SK-N-SH treated with all-trans-retinoic acid at 6 μM for 48 hours (cell line): Measurements from ENCODE around the gene C9orf85.

ENCODE experiments used
- ATAC-seq: fragments of 200-7000 bp; cut with Tn5 transposase; 3 replicates; pipeline ENCODE4 v1.9.1; 2020; ENCODE audit warnings: mild to moderate bottlenecking, moderate library complexity
- ARNTL ChIP-seq: fragments of 450-650 bp; formaldehyde crosslinking; IDR thresholded peaks from 2 replicates; pipeline ENCODE4 v1.5.0; 2020; ENCODE audit warnings: low read depth, mild to moderate bottlenecking, moderate library complexity, borderline replicate concordance
- CSDC2 ChIP-seq: fragments of 250-450 bp; sonication (Bioruptor Pico); IDR thresholded peaks from 2 replicates; pipeline ENCODE4 v1.5.0; 2020; ENCODE audit warnings: mild to moderate bottlenecking, moderate library complexity
- ESRRG ChIP-seq: fragments of 250-450 bp; sonication (Bioruptor Pico); IDR thresholded peaks from 2 replicates; pipeline ENCODE4 v1.6.1; 2021; ENCODE audit warnings: mild to moderate bottlenecking
- GLIS3 ChIP-seq: fragments of 250-450 bp; sonication (Bioruptor Pico); IDR thresholded peaks from 2 replicates; pipeline ENCODE4 v1.5.0; 2020; ENCODE audit warnings: mild to moderate bottlenecking, moderate library complexity
- ISL1 ChIP-seq: fragments of 250-450 bp; sonication (Bioruptor Pico); IDR thresholded peaks from 2 replicates; pipeline ENCODE4 v2.1.2; 2022; ENCODE audit warnings: mild to moderate bottlenecking, moderate library complexity
- PPARA ChIP-seq: fragments of 250-450 bp; sonication (Bioruptor Pico); IDR thresholded peaks from 2 replicates; pipeline ENCODE4 v1.5.0; 2020; ENCODE audit warnings: mild to moderate bottlenecking, borderline replicate concordance
- RARB ChIP-seq: fragments of 250-450 bp; sonication (Bioruptor Pico); IDR thresholded peaks from 2 replicates; pipeline ENCODE4 v1.8.0; 2021; ENCODE audit warnings: mild to moderate bottlenecking, moderate library complexity
- SNAI2 ChIP-seq: fragments of 250-450 bp; sonication (Bioruptor Pico); IDR thresholded peaks from 2 replicates; pipeline ENCODE4 v1.5.0; 2020; ENCODE audit warnings: mild to moderate bottlenecking, moderate library complexity
- TCF4 ChIP-seq: fragments of 250-450 bp; sonication (Bioruptor Pico); IDR thresholded peaks from 2 replicates; pipeline ENCODE4 v1.8.0; 2021; ENCODE audit warnings: mild to moderate bottlenecking, moderate library complexity, borderline replicate concordance
- TOX ChIP-seq: fragments of 250-450 bp; sonication (Bioruptor Pico); IDR thresholded peaks from 2 replicates; pipeline ENCODE4 v1.8.0; 2021; ENCODE audit warnings: mild to moderate bottlenecking, moderate library complexity, borderline replicate concordance
- ZFP3 ChIP-seq: fragments of 250-450 bp; sonication (Bioruptor Pico); IDR thresholded peaks from 2 replicates; pipeline ENCODE4 v1.5.0; 2020; ENCODE audit warnings: mild to moderate bottlenecking, moderate library complexity
- ZFP30 ChIP-seq: fragments of 450-650 bp; formaldehyde crosslinking; IDR thresholded peaks from 2 replicates; pipeline ENCODE4 v1.5.0; 2022; ENCODE audit warnings: mild to moderate bottlenecking, moderate library complexity
- ZNF70 ChIP-seq: fragments of 450-650 bp; formaldehyde crosslinking; IDR thresholded peaks from 2 replicates; pipeline ENCODE4 v1.5.0; 2020; ENCODE audit warnings: mild to moderate bottlenecking, moderate library complexity
- ZNF8 ChIP-seq: fragments of 450-650 bp; formaldehyde crosslinking; IDR thresholded peaks from 2 replicates; pipeline ENCODE4 v1.5.0; 2020; ENCODE audit warnings: mild to moderate bottlenecking, moderate library complexity
- TF ChIP-seq, protein P1 (sequence below): fragments of 250-450 bp; sonication (Bioruptor Pico); IDR thresholded peaks from 2 replicates; pipeline ENCODE4 v1.8.0; 2020; ENCODE audit warnings: mild to moderate bottlenecking, moderate library complexity, borderline replicate concordance
- TF ChIP-seq, protein P2 (sequence below): fragments of 250-450 bp; sonication (Bioruptor Pico); IDR thresholded peaks from 2 replicates; pipeline ENCODE4 v1.5.0; 2020; ENCODE audit warnings: mild to moderate bottlenecking, moderate library complexity
- TF ChIP-seq, protein P3 (sequence below): fragments of 250-450 bp; sonication (Bioruptor Pico); IDR thresholded peaks from 2 replicates; pipeline ENCODE4 v1.5.1; 2020; ENCODE audit warnings: low read depth, mild to moderate bottlenecking, moderate library complexity

C9orf85 gene

DNA sequence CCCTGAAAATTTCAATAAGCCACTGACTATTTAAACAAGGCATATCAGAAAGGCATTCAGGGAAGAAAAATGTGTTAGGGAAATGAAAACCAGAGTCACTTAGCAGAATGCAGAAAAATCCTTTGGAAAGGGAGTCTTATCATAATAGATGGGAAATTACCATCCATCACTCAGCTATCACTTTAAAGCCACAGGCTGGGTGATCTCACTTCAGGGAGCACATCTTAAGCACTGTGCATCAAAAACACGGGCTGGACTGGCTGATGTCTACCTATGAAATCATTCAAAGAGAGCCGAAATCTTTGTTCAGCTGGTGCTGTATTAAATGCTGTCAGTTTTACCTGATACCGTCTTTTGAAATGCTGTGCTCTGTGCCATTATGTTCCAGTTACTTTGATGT is 75.5 kb downstream of the C9orf85 start:
- no peak for ATAC-seq

DNA sequence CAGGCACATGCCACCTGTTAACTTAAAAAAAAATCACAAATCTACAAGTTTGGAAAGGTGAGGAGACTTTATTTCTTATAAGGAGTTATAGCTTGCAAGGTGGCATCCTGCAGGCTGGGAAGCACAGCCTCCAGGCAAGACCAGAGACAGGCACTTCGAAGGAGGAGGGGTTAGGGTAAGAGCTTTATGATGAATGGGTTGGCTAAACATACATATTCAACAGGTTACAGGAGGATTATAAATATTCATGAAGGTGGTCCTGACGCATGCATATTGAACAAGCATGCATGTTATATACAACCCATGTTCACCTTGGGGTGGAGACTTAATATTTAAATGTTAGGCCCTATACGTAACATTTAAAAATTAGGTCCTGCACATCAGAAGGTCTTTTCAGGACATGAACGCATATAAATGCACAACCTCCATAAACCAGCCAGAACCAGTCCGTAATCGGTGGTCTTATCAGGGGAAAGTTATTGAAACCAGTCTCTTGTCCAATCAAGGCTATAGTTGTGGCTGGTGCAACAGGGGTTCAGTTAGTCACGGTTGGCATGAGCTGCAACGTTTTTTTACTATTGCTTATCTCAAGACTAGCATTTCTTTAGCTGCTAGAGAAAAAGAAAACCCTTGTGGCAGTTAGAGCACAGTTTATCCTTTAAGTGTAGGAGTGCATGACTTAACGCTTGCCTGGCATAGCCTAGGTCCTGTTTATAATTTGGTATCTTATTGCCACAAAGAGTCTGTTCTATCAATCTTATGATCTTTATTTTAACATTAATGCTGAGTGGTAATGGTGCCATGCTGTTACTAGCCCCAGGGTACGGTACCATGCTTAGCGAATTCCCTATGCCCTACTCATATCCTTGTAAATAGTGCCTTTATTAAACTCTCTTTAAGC is 76.3 kb downstream of the C9orf85 start:
- TF ChIP-seq ZFP30 (CRISPR knock-in tag): no peak
- TF ChIP-seq ZFP3 (CRISPR knock-in tag): no peak
- TF ChIP-seq, protein P1, sequence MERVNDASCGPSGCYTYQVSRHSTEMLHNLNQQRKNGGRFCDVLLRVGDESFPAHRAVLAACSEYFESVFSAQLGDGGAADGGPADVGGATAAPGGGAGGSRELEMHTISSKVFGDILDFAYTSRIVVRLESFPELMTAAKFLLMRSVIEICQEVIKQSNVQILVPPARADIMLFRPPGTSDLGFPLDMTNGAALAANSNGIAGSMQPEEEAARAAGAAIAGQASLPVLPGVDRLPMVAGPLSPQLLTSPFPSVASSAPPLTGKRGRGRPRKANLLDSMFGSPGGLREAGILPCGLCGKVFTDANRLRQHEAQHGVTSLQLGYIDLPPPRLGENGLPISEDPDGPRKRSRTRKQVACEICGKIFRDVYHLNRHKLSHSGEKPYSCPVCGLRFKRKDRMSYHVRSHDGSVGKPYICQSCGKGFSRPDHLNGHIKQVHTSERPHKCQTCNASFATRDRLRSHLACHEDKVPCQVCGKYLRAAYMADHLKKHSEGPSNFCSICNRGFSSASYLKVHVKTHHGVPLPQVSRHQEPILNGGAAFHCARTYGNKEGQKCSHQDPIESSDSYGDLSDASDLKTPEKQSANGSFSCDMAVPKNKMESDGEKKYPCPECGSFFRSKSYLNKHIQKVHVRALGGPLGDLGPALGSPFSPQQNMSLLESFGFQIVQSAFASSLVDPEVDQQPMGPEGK (CRISPR knock-in tag): no peak
- TF ChIP-seq ARNTL (CRISPR knock-in tag): no peak
- TF ChIP-seq, protein P2, sequence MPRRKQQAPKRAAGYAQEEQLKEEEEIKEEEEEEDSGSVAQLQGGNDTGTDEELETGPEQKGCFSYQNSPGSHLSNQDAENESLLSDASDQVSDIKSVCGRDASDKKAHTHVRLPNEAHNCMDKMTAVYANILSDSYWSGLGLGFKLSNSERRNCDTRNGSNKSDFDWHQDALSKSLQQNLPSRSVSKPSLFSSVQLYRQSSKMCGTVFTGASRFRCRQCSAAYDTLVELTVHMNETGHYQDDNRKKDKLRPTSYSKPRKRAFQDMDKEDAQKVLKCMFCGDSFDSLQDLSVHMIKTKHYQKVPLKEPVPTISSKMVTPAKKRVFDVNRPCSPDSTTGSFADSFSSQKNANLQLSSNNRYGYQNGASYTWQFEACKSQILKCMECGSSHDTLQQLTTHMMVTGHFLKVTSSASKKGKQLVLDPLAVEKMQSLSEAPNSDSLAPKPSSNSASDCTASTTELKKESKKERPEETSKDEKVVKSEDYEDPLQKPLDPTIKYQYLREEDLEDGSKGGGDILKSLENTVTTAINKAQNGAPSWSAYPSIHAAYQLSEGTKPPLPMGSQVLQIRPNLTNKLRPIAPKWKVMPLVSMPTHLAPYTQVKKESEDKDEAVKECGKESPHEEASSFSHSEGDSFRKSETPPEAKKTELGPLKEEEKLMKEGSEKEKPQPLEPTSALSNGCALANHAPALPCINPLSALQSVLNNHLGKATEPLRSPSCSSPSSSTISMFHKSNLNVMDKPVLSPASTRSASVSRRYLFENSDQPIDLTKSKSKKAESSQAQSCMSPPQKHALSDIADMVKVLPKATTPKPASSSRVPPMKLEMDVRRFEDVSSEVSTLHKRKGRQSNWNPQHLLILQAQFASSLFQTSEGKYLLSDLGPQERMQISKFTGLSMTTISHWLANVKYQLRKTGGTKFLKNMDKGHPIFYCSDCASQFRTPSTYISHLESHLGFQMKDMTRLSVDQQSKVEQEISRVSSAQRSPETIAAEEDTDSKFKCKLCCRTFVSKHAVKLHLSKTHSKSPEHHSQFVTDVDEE (CRISPR knock-in tag): no peak
- no peak for TF ChIP-seq ZNF8 (CRISPR knock-in tag)
- no peak for TF ChIP-seq CSDC2 (CRISPR knock-in tag)
- no peak for TF ChIP-seq GLIS3 (CRISPR knock-in tag)
- TF ChIP-seq, protein P3, sequence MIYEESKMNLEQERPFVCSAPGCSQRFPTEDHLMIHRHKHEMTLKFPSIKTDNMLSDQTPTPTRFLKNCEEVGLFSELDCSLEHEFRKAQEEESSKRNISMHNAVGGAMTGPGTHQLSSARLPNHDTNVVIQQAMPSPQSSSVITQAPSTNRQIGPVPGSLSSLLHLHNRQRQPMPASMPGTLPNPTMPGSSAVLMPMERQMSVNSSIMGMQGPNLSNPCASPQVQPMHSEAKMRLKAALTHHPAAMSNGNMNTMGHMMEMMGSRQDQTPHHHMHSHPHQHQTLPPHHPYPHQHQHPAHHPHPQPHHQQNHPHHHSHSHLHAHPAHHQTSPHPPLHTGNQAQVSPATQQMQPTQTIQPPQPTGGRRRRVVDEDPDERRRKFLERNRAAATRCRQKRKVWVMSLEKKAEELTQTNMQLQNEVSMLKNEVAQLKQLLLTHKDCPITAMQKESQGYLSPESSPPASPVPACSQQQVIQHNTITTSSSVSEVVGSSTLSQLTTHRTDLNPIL (CRISPR knock-in tag): no peak
- TF ChIP-seq ESRRG (CRISPR knock-in tag): no peak
- no peak for TF ChIP-seq TCF4 (CRISPR knock-in tag)
- TF ChIP-seq PPARA (CRISPR knock-in tag): no peak
- no peak for TF ChIP-seq TOX (CRISPR knock-in tag)
- no peak for ATAC-seq

More for the DNA sequence above, 75.5 kb downstream of the C9orf85 start:
- TF ChIP-seq GLIS3 (CRISPR knock-in tag) (no peak), ISL1 (peak; percentile 35; the same call in 1 of the 2 replicates)

DNA sequence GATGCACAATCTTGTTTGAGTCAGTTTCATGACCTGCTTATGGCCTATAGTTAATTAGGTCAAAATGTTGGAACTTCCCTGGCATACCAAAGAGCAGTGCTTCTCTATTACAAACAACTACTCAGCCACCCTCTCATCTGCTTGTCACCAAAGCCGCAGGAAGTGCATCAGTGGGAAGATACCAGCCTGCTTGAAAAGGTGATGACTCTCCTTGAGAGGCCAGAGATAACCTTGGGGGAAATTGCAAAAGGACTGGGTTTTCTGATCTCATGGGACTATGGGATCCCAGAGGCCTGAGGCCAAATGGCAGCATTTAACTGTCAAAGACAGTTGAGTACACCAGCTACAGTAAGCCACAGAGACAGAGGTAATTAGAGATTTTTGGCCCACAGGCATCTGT is 79.0 kb downstream of the C9orf85 start:
- no peak for ATAC-seq

DNA sequence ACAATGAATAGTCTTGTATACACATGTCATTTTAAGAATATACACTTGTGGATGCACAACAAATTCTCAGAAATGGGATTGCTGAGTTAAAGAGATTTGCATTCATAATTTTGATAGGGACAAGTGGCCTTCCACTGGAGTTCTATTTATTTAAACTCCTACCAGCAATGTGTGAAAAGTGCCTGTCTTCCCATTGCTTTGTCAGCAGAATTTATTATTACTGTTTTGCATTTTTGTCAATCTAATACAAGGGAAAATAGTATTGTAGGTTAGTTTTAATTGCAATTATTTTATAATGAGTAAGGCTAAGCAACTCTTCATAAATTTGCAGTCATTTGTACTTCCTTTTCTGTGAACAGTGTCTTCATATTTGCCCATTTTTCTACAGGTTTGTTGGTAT is 94.0 kb downstream of the C9orf85 start:
- no peak for ATAC-seq

More for the DNA sequence above, 79.0 kb downstream of the C9orf85 start:
- TF ChIP-seq SNAI2 (CRISPR knock-in tag): no peak
- TF ChIP-seq, protein P3 (CRISPR knock-in tag): no peak
- TF ChIP-seq RARB (CRISPR knock-in tag): no peak

More for the DNA sequence above, 94.0 kb downstream of the C9orf85 start:
- TF ChIP-seq TOX (CRISPR knock-in tag): no peak
- TF ChIP-seq, protein P1 (CRISPR knock-in tag): no peak
- no peak for TF ChIP-seq ISL1
- TF ChIP-seq ZNF70 (CRISPR knock-in tag): no peak
- TF ChIP-seq PPARA (CRISPR knock-in tag): no peak
- TF ChIP-seq ZFP30 (CRISPR knock-in tag): no peak
